GM11168 (cell line): ENCODE results near the gene SSC5D.
"Not testable (repeated sequence)": the region's sequence is repeated elsewhere in the genome, so short reads cannot be mapped to it uniquely, and the experiment has no call there.

Experiments
- in situ Hi-C: fragments of 300-500 bp; cut with MboI; formaldehyde crosslinking; loops from one replicate; pipeline ENCODE4 v1.12.0; 2022; ENCODE audit warnings: low sequenced_read_pairs; ENCODE audit not compliant: unreplicated experiment

SSC5D gene

GRCh38 chr19:55530996-55531395, 42.8 kb downstream of the SSC5D start:
- in situ Hi-C loops = no loop called here

- in situ Hi-C loops = not testable (repeated sequence)
These were observed 46.0 kb downstream of the SSC5D start for GRCh38 chr19:55534280-55534679.

GRCh38 chr19:55535173-55535964, 47.1 kb downstream of the SSC5D start:
- in situ Hi-C loops = no loop called here

- in situ Hi-C loops = no loop called here
These were observed 47.7 kb downstream of the SSC5D start for GRCh38 chr19:55535965-55536350.

- in situ Hi-C loops = no loop called here
These were observed 48.1 kb downstream of the SSC5D start for GRCh38 chr19:55536366-55536765.

- in situ Hi-C loops = no loop called here
These were observed 48.9 kb downstream of the SSC5D start, which contains the start of gene SBK2 for GRCh38 chr19:55536951-55537740. Gene SBK2 (minus strand): TSS chr19:55537133. CDS start chr19:55536294, 839 bp downstream.

GRCh38 chr19:55537741-55538111, 49.5 kb downstream of the SSC5D start:
- in situ Hi-C loops = no loop called here

- in situ Hi-C loops = no loop called here
These were observed 49.9 kb downstream of the SSC5D start for GRCh38 chr19:55538132-55538531.

GRCh38 chr19:55539090-55539984, 51.1 kb downstream of the SSC5D start:
- in situ Hi-C loops = no loop called here

- in situ Hi-C loops = no loop called here
These were observed 52.4 kb downstream of the SSC5D start for GRCh38 chr19:55540619-55541018.

GRCh38 chr19:55541091-55541490, 52.9 kb downstream of the SSC5D start:
- in situ Hi-C loops = no loop called here

GRCh38 chr19:55542292-55542855, 54.1 kb downstream of the SSC5D start:
- in situ Hi-C loops = no loop called here

- in situ Hi-C loops = no loop called here
These were observed 55.3 kb downstream of the SSC5D start for GRCh38 chr19:55543567-55543966.

- in situ Hi-C loops = no loop called here
These were observed 55.8 kb downstream of the SSC5D start for GRCh38 chr19:55544014-55544413.

- in situ Hi-C loops = no loop called here
These were observed 56.7 kb downstream of the SSC5D start for GRCh38 chr19:55544776-55545439.

GRCh38 chr19:55545443-55545842, 57.2 kb downstream of the SSC5D start, which contains the start of gene SBK3:
Gene SBK3 (minus strand): TSS chr19:55545543. CDS start chr19:55545543, 0 bp downstream.
- in situ Hi-C loops = no loop called here

GRCh38 chr19:55546011-55546410, 57.8 kb downstream of the SSC5D start:
- in situ Hi-C loops = no loop called here

GRCh38 chr19:55546822-55547614, 58.8 kb downstream of the SSC5D start:
- in situ Hi-C loops = no loop called here
